SK-N-SH treated with all-trans-retinoic acid at 6 μM for 48 hours (cell line): ENCODE data around the gene MB21D2.

Source experiments
- ATAC-seq: fragments of 200-7000 bp; cut with Tn5 transposase; 3 replicates; pipeline ENCODE4 v1.9.1; 2020; ENCODE audit warnings: mild to moderate bottlenecking, moderate library complexity
- ARNTL ChIP-seq: fragments of 450-650 bp; formaldehyde crosslinking; IDR thresholded peaks from 2 replicates; pipeline ENCODE4 v1.5.0; 2020; ENCODE audit warnings: low read depth, mild to moderate bottlenecking, moderate library complexity, borderline replicate concordance
- BACH2 ChIP-seq: fragments of 250-450 bp; sonication (Bioruptor Pico); IDR thresholded peaks from 2 replicates; pipeline ENCODE4 v1.9.0; 2021; ENCODE audit warnings: mild to moderate bottlenecking, borderline replicate concordance
- CSDC2 ChIP-seq: fragments of 250-450 bp; sonication (Bioruptor Pico); IDR thresholded peaks from 2 replicates; pipeline ENCODE4 v1.5.0; 2020; ENCODE audit warnings: mild to moderate bottlenecking, moderate library complexity
- ESRRG ChIP-seq: fragments of 250-450 bp; sonication (Bioruptor Pico); IDR thresholded peaks from 2 replicates; pipeline ENCODE4 v1.6.1; 2021; ENCODE audit warnings: mild to moderate bottlenecking
- GLIS3 ChIP-seq: fragments of 250-450 bp; sonication (Bioruptor Pico); IDR thresholded peaks from 2 replicates; pipeline ENCODE4 v1.5.0; 2020; ENCODE audit warnings: mild to moderate bottlenecking, moderate library complexity
- ISL1 ChIP-seq: fragments of 250-450 bp; sonication (Bioruptor Pico); IDR thresholded peaks from 2 replicates; pipeline ENCODE4 v2.1.2; 2022; ENCODE audit warnings: mild to moderate bottlenecking, moderate library complexity
- OSR1 ChIP-seq: fragments of 250-450 bp; sonication (Bioruptor Pico); IDR thresholded peaks from 2 replicates; pipeline ENCODE4 v1.8.0; 2022; ENCODE audit warnings: moderate library complexity, mild to moderate bottlenecking, inconsistent platforms
- PATZ1 ChIP-seq: fragments of 250-450 bp; sonication (Bioruptor Pico); IDR thresholded peaks from 2 replicates; pipeline ENCODE4 v1.8.0; 2020; ENCODE audit warnings: mild to moderate bottlenecking, moderate library complexity, borderline replicate concordance
- PPARA ChIP-seq: fragments of 250-450 bp; sonication (Bioruptor Pico); IDR thresholded peaks from 2 replicates; pipeline ENCODE4 v1.5.0; 2020; ENCODE audit warnings: mild to moderate bottlenecking, borderline replicate concordance
- RARB ChIP-seq: fragments of 250-450 bp; sonication (Bioruptor Pico); IDR thresholded peaks from 2 replicates; pipeline ENCODE4 v1.8.0; 2021; ENCODE audit warnings: mild to moderate bottlenecking, moderate library complexity
- SNAI2 ChIP-seq: fragments of 250-450 bp; sonication (Bioruptor Pico); IDR thresholded peaks from 2 replicates; pipeline ENCODE4 v1.5.0; 2020; ENCODE audit warnings: mild to moderate bottlenecking, moderate library complexity
- TCF4 ChIP-seq: fragments of 250-450 bp; sonication (Bioruptor Pico); IDR thresholded peaks from 2 replicates; pipeline ENCODE4 v1.8.0; 2021; ENCODE audit warnings: mild to moderate bottlenecking, moderate library complexity, borderline replicate concordance
- TOX ChIP-seq: fragments of 250-450 bp; sonication (Bioruptor Pico); IDR thresholded peaks from 2 replicates; pipeline ENCODE4 v1.8.0; 2021; ENCODE audit warnings: mild to moderate bottlenecking, moderate library complexity, borderline replicate concordance
- TSHZ2 ChIP-seq: fragments of 250-450 bp; sonication (Bioruptor Pico); IDR thresholded peaks from 2 replicates; pipeline ENCODE4 v1.5.0; 2020; ENCODE audit warnings: mild to moderate bottlenecking, moderate library complexity
- ZC3H10 ChIP-seq: fragments of 250-450 bp; sonication (Bioruptor Pico); IDR thresholded peaks from 2 replicates; pipeline ENCODE4 v1.5.1; 2021; ENCODE audit warnings: mild to moderate bottlenecking, moderate library complexity
- ZFP3 ChIP-seq: fragments of 250-450 bp; sonication (Bioruptor Pico); IDR thresholded peaks from 2 replicates; pipeline ENCODE4 v1.5.0; 2020; ENCODE audit warnings: mild to moderate bottlenecking, moderate library complexity
- ZFP30 ChIP-seq: fragments of 450-650 bp; formaldehyde crosslinking; IDR thresholded peaks from 2 replicates; pipeline ENCODE4 v1.5.0; 2022; ENCODE audit warnings: mild to moderate bottlenecking, moderate library complexity
- ZNF565 ChIP-seq: fragments of 450-650 bp; formaldehyde crosslinking; conservative IDR thresholded peaks from 2 replicates; pipeline ENCODE4 v1.5.0; 2020; ENCODE audit warnings: low read depth, mild to moderate bottlenecking, moderate library complexity
- ZNF70 ChIP-seq: fragments of 450-650 bp; formaldehyde crosslinking; IDR thresholded peaks from 2 replicates; pipeline ENCODE4 v1.5.0; 2020; ENCODE audit warnings: mild to moderate bottlenecking, moderate library complexity
- ZNF8 ChIP-seq: fragments of 450-650 bp; formaldehyde crosslinking; IDR thresholded peaks from 2 replicates; pipeline ENCODE4 v1.5.0; 2020; ENCODE audit warnings: mild to moderate bottlenecking, moderate library complexity
- TF ChIP-seq, protein P1 (sequence below): fragments of 250-450 bp; sonication (Bioruptor Pico); IDR thresholded peaks from 2 replicates; pipeline ENCODE4 v1.5.1; 2021; ENCODE audit warnings: mild to moderate bottlenecking, moderate library complexity
- TF ChIP-seq, protein P2 (sequence below): fragments of 250-450 bp; sonication (Bioruptor Pico); IDR thresholded peaks from 2 replicates; pipeline ENCODE4 v1.8.0; 2021; ENCODE audit warnings: low read depth, mild to moderate bottlenecking, moderate library complexity, borderline replicate concordance
- TF ChIP-seq, protein P3 (sequence below): fragments of 250-450 bp; sonication (Bioruptor Pico); IDR thresholded peaks from 2 replicates; pipeline ENCODE4 v1.5.1; 2020; ENCODE audit warnings: low read depth, mild to moderate bottlenecking, moderate library complexity

The MB21D2 gene

GRCh38 chr3:192906940-192907339 is 10.7 kb downstream of the MB21D2 start:
- ATAC-seq: peak; percentile 88
- TF ChIP-seq ISL1 (CRISPR knock-in tag) (peak; percentile 97), PPARA (no peak), CSDC2 (no peak), TCF4 (CRISPR knock-in tag) (peak; percentile 88), ZNF70 (CRISPR knock-in tag) (no peak), ZC3H10 (CRISPR knock-in tag) (peak; percentile 86), ZFP30 (no peak), OSR1 (CRISPR knock-in tag) (no peak), TOX (CRISPR knock-in tag) (peak; percentile 45; the same call in 1 of the 2 replicates), ESRRG (CRISPR knock-in tag) (no peak), ZNF565 (CRISPR knock-in tag) (no peak), ZFP3 (CRISPR knock-in tag) (no peak), ZNF8 (no peak), TSHZ2 (CRISPR knock-in tag) (no peak), ARNTL (CRISPR knock-in tag) (no peak), PATZ1 (CRISPR knock-in tag) (no peak), SNAI2 (CRISPR knock-in tag) (no peak), BACH2 (CRISPR knock-in tag) (no peak), RARB (CRISPR knock-in tag) (peak; percentile 9; the same call in 1 of the 2 replicates), GLIS3 (CRISPR knock-in tag) (no peak)
- TF ChIP-seq, protein P1, sequence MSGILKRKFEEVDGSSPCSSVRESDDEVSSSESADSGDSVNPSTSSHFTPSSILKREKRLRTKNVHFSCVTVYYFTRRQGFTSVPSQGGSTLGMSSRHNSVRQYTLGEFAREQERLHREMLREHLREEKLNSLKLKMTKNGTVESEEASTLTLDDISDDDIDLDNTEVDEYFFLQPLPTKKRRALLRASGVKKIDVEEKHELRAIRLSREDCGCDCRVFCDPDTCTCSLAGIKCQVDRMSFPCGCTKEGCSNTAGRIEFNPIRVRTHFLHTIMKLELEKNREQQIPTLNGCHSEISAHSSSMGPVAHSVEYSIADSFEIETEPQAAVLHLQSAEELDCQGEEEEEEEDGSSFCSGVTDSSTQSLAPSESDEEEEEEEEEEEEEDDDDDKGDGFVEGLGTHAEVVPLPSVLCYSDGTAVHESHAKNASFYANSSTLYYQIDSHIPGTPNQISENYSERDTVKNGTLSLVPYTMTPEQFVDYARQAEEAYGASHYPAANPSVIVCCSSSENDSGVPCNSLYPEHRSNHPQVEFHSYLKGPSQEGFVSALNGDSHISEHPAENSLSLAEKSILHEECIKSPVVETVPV (CRISPR knock-in tag): peak; percentile 37; the same call in 1 of the 2 replicates
- TF ChIP-seq, protein P2, sequence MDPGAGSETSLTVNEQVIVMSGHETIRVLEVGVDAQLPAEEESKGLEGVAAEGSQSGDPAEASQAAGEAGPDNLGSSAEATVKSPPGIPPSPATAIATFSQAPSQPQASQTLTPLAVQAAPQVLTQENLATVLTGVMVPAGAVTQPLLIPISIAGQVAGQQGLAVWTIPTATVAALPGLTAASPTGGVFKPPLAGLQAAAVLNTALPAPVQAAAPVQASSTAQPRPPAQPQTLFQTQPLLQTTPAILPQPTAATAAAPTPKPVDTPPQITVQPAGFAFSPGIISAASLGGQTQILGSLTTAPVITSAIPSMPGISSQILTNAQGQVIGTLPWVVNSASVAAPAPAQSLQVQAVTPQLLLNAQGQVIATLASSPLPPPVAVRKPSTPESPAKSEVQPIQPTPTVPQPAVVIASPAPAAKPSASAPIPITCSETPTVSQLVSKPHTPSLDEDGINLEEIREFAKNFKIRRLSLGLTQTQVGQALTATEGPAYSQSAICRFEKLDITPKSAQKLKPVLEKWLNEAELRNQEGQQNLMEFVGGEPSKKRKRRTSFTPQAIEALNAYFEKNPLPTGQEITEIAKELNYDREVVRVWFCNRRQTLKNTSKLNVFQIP (CRISPR knock-in tag): no peak
- TF ChIP-seq, protein P3, sequence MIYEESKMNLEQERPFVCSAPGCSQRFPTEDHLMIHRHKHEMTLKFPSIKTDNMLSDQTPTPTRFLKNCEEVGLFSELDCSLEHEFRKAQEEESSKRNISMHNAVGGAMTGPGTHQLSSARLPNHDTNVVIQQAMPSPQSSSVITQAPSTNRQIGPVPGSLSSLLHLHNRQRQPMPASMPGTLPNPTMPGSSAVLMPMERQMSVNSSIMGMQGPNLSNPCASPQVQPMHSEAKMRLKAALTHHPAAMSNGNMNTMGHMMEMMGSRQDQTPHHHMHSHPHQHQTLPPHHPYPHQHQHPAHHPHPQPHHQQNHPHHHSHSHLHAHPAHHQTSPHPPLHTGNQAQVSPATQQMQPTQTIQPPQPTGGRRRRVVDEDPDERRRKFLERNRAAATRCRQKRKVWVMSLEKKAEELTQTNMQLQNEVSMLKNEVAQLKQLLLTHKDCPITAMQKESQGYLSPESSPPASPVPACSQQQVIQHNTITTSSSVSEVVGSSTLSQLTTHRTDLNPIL: 0 out of 2 replicates have a peak, but pooled peaks have one; percentile 20

DNA sequence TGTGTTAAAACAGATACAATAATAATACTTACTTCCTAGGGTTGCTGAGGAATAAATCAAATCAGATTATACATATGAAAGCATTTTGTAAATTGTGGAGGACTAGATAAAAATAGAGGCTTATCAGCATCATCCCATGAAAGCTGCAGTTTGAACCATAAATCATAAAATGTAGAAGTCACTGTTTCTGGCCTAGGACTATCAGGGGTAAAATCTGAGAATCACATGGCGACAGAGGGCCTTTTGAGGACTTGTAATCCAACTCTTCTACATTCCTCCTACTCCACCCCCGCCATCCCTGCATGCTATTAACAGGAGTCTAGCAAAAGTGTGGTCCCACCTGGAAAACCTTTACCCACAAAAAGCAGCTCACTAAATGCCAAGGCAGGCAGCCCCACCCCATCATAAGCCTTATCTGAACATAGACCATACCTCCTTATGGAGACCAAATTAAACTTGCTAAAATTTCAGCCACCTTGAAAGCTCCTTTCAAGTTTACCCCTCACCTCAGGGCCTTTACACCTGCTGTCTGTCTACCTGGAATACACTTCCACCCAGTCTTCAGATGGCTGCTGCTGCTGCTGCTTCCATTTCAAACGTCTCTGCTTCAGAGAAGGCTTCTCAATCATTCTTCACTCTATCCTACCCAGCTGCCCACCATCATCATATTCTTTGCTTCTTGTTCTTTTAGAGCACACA is 11.5 kb downstream of the MB21D2 start:
- peak; percentile 38 for ATAC-seq
- TF ChIP-seq, protein P2 (CRISPR knock-in tag): no peak
- TF ChIP-seq TOX (CRISPR knock-in tag): peak; percentile 40; the same call in 1 of the 2 replicates
- TF ChIP-seq ZC3H10 (CRISPR knock-in tag): 0 out of 2 replicates have a peak, but pooled peaks have one; percentile 18
- no peak for TF ChIP-seq RARB (CRISPR knock-in tag)
- TF ChIP-seq ZNF565 (CRISPR knock-in tag): no peak
- TF ChIP-seq, protein P1 (CRISPR knock-in tag): no peak
- peak; percentile 92 for TF ChIP-seq ISL1 (CRISPR knock-in tag)
- no peak for TF ChIP-seq OSR1 (CRISPR knock-in tag)
- TF ChIP-seq SNAI2 (CRISPR knock-in tag): no peak
- TF ChIP-seq ARNTL (CRISPR knock-in tag): no peak
- no peak for TF ChIP-seq PATZ1 (CRISPR knock-in tag)
- no peak for TF ChIP-seq CSDC2
- no peak for TF ChIP-seq GLIS3 (CRISPR knock-in tag)
- TF ChIP-seq TCF4 (CRISPR knock-in tag): no peak
- no peak for TF ChIP-seq ZNF70 (CRISPR knock-in tag)
- no peak for TF ChIP-seq ZNF8
- TF ChIP-seq ZFP30: no peak
- TF ChIP-seq ESRRG (CRISPR knock-in tag): no peak
